Measurements from ENCODE around the gene NONO. TPM values are rescaled to one million over a fixed set of nuclear protein-coding genes. Genes with fewer than 3 reads are reported as not detected.
A peak's percentile ranks its signal among the peaks of the same experiment; 100 is the strongest.

The NONO gene
- polyA plus RNA-seq, 1 of the 3 experiments (the other 2 are of a cell fraction): 288 TPM

- Histone ChIP-seq H3K27ac (ENCODE audit: low read depth in 2 of 2, low read length in 1 of 2) (no peak overlapping the region), H3K4me1 (ENCODE audit: control insufficient read depth in 1 of 2, insufficient read depth in 2 of 2, low read depth in 1 of 2, low read length in 1 of 2) (peaks cover 9 to 12% of the 10 kb centered on the region in 2 experiments; a peak in 2 of 4 replicates), H2AFZ (ENCODE audit: low read depth) (no peak overlapping the region), H3K79me2 (ENCODE audit: insufficient read depth) (peaks cover 16% of the 10 kb centered on the region), H3K36me3 (replicated peaks in 1 of 2; ENCODE audit: control insufficient read depth in 1 of 2, insufficient read depth in 2 of 2, low read length in 1 of 2) (peaks cover 0 to 34% of the 10 kb centered on the region in 2 experiments), H4K20me1 (ENCODE audit: insufficient read depth) (no peaks in the 10 kb centered on the region), H3K4me3 (ENCODE audit: low read depth in 2 of 2, low read length in 1 of 2) (peak overlapping the region in 1 of 2 experiments; percentile 86; a peak in 1 of 4 replicates), H3K9me2 (no peaks in the 10 kb centered on the region), H3F3A (replicated peaks; ENCODE audit: insufficient read depth) (peaks cover 6% of the 10 kb centered on the region), H3K27me3 (ENCODE audit: insufficient read depth) (no peaks in the 10 kb centered on the region), H3K4me2 (peak overlapping the region; percentile 96), H3K9ac (no peak overlapping the region), H3K9me3 (no peaks in the 10 kb centered on the region)
- TF ChIP-seq EP300 (IDR thresholded peaks at IDR 0.05; ENCODE audit: borderline replicate concordance in 1 of 2, low read depth in 1 of 2, low read length in 1 of 2) (no peak), RXRA (IDR thresholded peaks at IDR 0.05; ENCODE audit: borderline replicate concordance, low read depth) (no peak), RFX5 (IDR thresholded peaks at IDR 0.05; ENCODE audit: low read length) (no peak), YY1 (IDR thresholded peaks at IDR 0.05; ENCODE audit: low read depth) (no peak), TAF1 (IDR thresholded peaks at IDR 0.05; ENCODE audit: borderline replicate concordance, low read depth, low read length) (no peak), SMC3 (IDR thresholded peaks at IDR 0.05; ENCODE audit: low read depth, low read length) (no peak), TEAD4 (IDR thresholded peaks at IDR 0.05; ENCODE audit: borderline replicate concordance, insufficient read depth) (no peak), ELF1 (IDR thresholded peaks at IDR 0.05) (no peak), NFIC (IDR thresholded peaks at IDR 0.05; ENCODE audit: borderline replicate concordance) (no peak), GABPA (IDR thresholded peaks at IDR 0.05; ENCODE audit: low read depth) (no peak), ZBTB33 (IDR thresholded peaks at IDR 0.05; ENCODE audit: borderline replicate concordance, low read depth) (no peak)
- TF ChIP-seq, protein P1, sequence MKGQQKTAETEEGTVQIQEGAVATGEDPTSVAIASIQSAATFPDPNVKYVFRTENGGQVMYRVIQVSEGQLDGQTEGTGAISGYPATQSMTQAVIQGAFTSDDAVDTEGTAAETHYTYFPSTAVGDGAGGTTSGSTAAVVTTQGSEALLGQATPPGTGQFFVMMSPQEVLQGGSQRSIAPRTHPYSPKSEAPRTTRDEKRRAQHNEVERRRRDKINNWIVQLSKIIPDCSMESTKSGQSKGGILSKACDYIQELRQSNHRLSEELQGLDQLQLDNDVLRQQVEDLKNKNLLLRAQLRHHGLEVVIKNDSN (IDR thresholded peaks at IDR 0.05; ENCODE audit: borderline replicate concordance, low read depth): no peak
- TF ChIP-seq, protein P2, sequence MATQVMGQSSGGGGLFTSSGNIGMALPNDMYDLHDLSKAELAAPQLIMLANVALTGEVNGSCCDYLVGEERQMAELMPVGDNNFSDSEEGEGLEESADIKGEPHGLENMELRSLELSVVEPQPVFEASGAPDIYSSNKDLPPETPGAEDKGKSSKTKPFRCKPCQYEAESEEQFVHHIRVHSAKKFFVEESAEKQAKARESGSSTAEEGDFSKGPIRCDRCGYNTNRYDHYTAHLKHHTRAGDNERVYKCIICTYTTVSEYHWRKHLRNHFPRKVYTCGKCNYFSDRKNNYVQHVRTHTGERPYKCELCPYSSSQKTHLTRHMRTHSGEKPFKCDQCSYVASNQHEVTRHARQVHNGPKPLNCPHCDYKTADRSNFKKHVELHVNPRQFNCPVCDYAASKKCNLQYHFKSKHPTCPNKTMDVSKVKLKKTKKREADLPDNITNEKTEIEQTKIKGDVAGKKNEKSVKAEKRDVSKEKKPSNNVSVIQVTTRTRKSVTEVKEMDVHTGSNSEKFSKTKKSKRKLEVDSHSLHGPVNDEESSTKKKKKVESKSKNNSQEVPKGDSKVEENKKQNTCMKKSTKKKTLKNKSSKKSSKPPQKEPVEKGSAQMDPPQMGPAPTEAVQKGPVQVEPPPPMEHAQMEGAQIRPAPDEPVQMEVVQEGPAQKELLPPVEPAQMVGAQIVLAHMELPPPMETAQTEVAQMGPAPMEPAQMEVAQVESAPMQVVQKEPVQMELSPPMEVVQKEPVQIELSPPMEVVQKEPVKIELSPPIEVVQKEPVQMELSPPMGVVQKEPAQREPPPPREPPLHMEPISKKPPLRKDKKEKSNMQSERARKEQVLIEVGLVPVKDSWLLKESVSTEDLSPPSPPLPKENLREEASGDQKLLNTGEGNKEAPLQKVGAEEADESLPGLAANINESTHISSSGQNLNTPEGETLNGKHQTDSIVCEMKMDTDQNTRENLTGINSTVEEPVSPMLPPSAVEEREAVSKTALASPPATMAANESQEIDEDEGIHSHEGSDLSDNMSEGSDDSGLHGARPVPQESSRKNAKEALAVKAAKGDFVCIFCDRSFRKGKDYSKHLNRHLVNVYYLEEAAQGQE (IDR thresholded peaks at IDR 0.05; ENCODE audit: low read depth, low read length): no peak
- DNase-seq: no peak
- 72% methylated on average over 2 of the region's 2 CpGs for whole genome bisulfite sequencing (ENCODE audit: low lambda C conversion rate)
- ChIA-PET POLR2A (no interaction called here), CTCF (interaction anchor here (1.0 kb wide), 1 partner anchor 72 kb away, joined by 3 read pairs; no protein-coding TSS in a partner anchor)
Observed at GRCh38 chrX:71252221-71252620, 31.2 kb upstream of the NONO start.

All from SK-N-SH (cell line).